Adrenal gland (tissue), 12 donors: ENCODE measurements around the gene LRRC1. TPM values are rescaled to one million over a fixed set of nuclear protein-coding genes. Genes with fewer than 3 reads are reported as not detected.
"Not testable (repeated sequence)": the region's sequence is repeated elsewhere in the genome, so short reads cannot be mapped to it uniquely, and the experiment has no call there.

ENCODE experiments used
- DNase-seq, 7 donors: peaks; one replicate each; pipeline ENCODE4 v3.0.0-alpha.2; 2019 to 2020
- H3K27ac ChIP-seq, 5 donors: fragments of 200-600 bp; sonication (generic) in 4 of 5; 1 replicate in 3 of 5; 2 replicates in 2 of 5; pipeline versions ENCODE4 v1.5.1 to v1.8.0; 2016 to 2020; ENCODE audit warnings: mild to moderate bottlenecking in 1 of 5
- H3K27me3 ChIP-seq: fragments of 200-600 bp; 2 replicates; pipeline ENCODE4 v1.8.0; 2021
- H3K36me3 ChIP-seq, 2 donors: fragments of 200-600 bp; replicated peaks in 1 of 2; 1 replicate in 1 of 2; 2 replicates in 1 of 2; pipeline versions ENCODE4 v1.5.1 to v1.8.0; 2018 to 2022
- H3K4me1 ChIP-seq, 2 donors: fragments of 200-600 bp; replicated peaks in 1 of 2; 1 replicate in 1 of 2; 2 replicates in 1 of 2; pipeline versions ENCODE4 v1.5.1 to v1.8.0; 2018 to 2021
- H3K4me3 ChIP-seq, 4 donors: fragments of 200-600 bp; sonication (generic) in 3 of 4; one replicate each; pipeline ENCODE4 v1.5.1; 2016 to 2018
- H3K9me3 ChIP-seq, 3 donors: fragments of 200-600 bp; sonication (generic) in 1 of 3; replicated peaks in 1 of 3; 1 replicate in 2 of 3; 2 replicates in 1 of 3; pipeline versions ENCODE4 v1.5.1 to v1.8.0; 2016 to 2021
- CTCF ChIP-seq, 6 experiments: fragments of 450-650 bp in 4 of 6; fragments of 200-600 bp in 2 of 6; sonication (generic) in 1 of 6; IDR thresholded peaks; 1 replicate in 5 of 6; 2 replicates in 1 of 6; pipeline versions ENCODE4 v1.5.1 to v1.8.0; 2016 to 2021; ENCODE audit warnings: antibody characterized with exemption in 6 of 6, mild to moderate bottlenecking in 2 of 6, moderate library complexity in 1 of 6
- POLR2A ChIP-seq, 2 donors: fragments of 450-650 bp; IDR thresholded peaks; one replicate each; pipeline ENCODE4 v1.6.1; 2017; ENCODE audit warnings: antibody characterized with exemption in 2 of 2, mild to moderate bottlenecking in 2 of 2, moderate library complexity in 1 of 2
- WGBS, 4 donors: extraction: QIAGEN DNeasy Blood & Tissue Kit in 2 of 4; methylation state at CpG; one replicate each; pipeline versions ENCODE4 v1.1.5 to v1.1.7; 2013 to 2017; 5-methylcytosine and 5-hydroxymethylcytosine counted together
- intact Hi-C, 2 donors: fragments of 100-400 bp; cut with DNase I; formaldehyde crosslinking; loops; one replicate each; pipeline versions ENCODE4 v1.14.1 to v1.15.0; 2022 to 2023
- polyA plus RNA-seq, 3 donors: library from polyadenylated mRNA; stranded (reverse); fragments of 200-250 nt in 2 of 3; fragments of 350-450 nt in 1 of 3; fragmentation: Illumina TruSeq in 1 of 3; extraction: RNeasy Lipid Tissue Mini Kit (QIAGEN cat#74804) in 1 of 3; gene quantifications; one replicate each; pipeline ENCODE4 v1.2.3, GENCODE V29; 2013 to 2014
- total RNA-seq, 9 donors: library from RNA; depleted of rRNA in 4 of 9; stranded (reverse); fragments of >200 nt in 4 of 9; fragments of 120-200 nt in 1 of 9; fragmentation: NEBNext Ultra II Directional in 1 of 9; extraction: Animal tissue kit (Norgen Biotek cat#: 25700) in 1 of 9; gene quantifications; one replicate each; pipeline versions ENCODE4 v1.1.0 to v1.2.4, GENCODE V29; 2013 to 2023
- donor health status: healthy with polysubstance abuse.
- donor health status: Bipolar disorder and iron deficiency.
- donor health status: DM: yes; HTN: yes; CAD: no.
- donor health status: DM: no; HTN: no; CAD: no.
- donor health status: DM: no; HTN: no; CAD: no.
- donor health status: DM: yes; HTN: yes; CAD: no.

LRRC1 gene
- total and polyA plus RNA-seq, 12 donors, result 2.1 to 7.8 (median 4.5) TPM

- no peak for DNase-seq
- H3K4me3 ChIP-seq, result no peak overlapping the region
- no peaks in the 10 kb centered on the region for H3K9me3 ChIP-seq
- H3K27me3 ChIP-seq, result no peaks in the 10 kb centered on the region
- WGBS, 4 donors, result 72 to 90% (median 88%) methylated on average over 2 of the region's 2 CpGs
- H3K27ac ChIP-seq, result no peak overlapping the region
- intact Hi-C loops, result no loop called here
- TF ChIP-seq CTCF (IDR thresholded peaks at IDR 0.05) (no peak), POLR2A (IDR thresholded peaks at IDR 0.05) (no peak)
- no peaks in the 10 kb centered on the region for H3K4me1 ChIP-seq
- H3K36me3 ChIP-seq, result no peaks in the 10 kb centered on the region
Observed at GRCh38 chr6:53771785-53772624, 22.8 kb upstream of the LRRC1 start.

- H3K9me3 ChIP-seq, result no peaks in the 10 kb centered on the region
- no peak overlapping the region for H3K4me3 ChIP-seq
- no peaks in the 10 kb centered on the region for H3K27me3 ChIP-seq
- TF ChIP-seq CTCF (IDR thresholded peaks at IDR 0.05), result no peak
- TF ChIP-seq POLR2A (IDR thresholded peaks at IDR 0.05), result no peak
- DNase-seq, result no peak
- H3K4me1 ChIP-seq, result no peaks in the 10 kb centered on the region
- no peaks in the 10 kb centered on the region for H3K36me3 ChIP-seq
- H3K27ac ChIP-seq, result no peak overlapping the region
- intact Hi-C loops, result no loop called here
Observed at GRCh38 chr6:53773044-53773696, 21.6 kb upstream of the LRRC1 start.

- H3K36me3 ChIP-seq, H3K4me1 ChIP-seq, H3K9me3 ChIP-seq, intact Hi-C loops, H3K27ac ChIP-seq, H3K27me3 ChIP-seq, DNase-seq, H3K4me3 ChIP-seq: not testable (repeated sequence)
- WGBS, 4 donors, result 75 to 95% (median 90%) methylated on average over 2 of the region's 2 CpGs; no CpG with 5 or more reads in 1 of the 4 donors
Observed at GRCh38 chr6:53776152-53776551, 18.7 kb upstream of the LRRC1 start.

GRCh38 chr6:53784991-53785390 lies 9.8 kb upstream of the LRRC1 start:
- H3K4me1 ChIP-seq, H3K27me3 ChIP-seq, H3K4me3 ChIP-seq, H3K27ac ChIP-seq, DNase-seq, H3K9me3 ChIP-seq, H3K36me3 ChIP-seq, intact Hi-C loops: not testable (repeated sequence)

- WGBS, 4 donors, result 92 to 98% (median 95%) methylated on average over 1 of the region's 1 CpG
- Histone ChIP-seq H3K4me1 (no peaks in the 10 kb centered on the region), H3K27me3 (no peaks in the 10 kb centered on the region), H3K4me3 (no peak overlapping the region), H3K36me3 (no peaks in the 10 kb centered on the region), H3K27ac (no peak overlapping the region), H3K9me3 (peaks cover 0 to 5% (median 0%) of the 10 kb centered on the region in 3 donors)
- no peak for TF ChIP-seq POLR2A (IDR thresholded peaks at IDR 0.05)
- no peak for TF ChIP-seq CTCF (IDR thresholded peaks at IDR 0.05)
- DNase-seq, result no peak
- intact Hi-C loops, result no loop called here
Observed at GRCh38 chr6:53786832-53787231, 8.0 kb upstream of the LRRC1 start.
